ENCODE results near the gene ZNF33A.

- TF ChIP-seq CTCF (IDR thresholded peaks at IDR 0.05) (no peak), EZH2 (IDR thresholded peaks at IDR 0.05) (no peak)
Observed at GRCh38 chr10:38010119-38010903, at the start of gene ZNF33A.

Measured in neural progenitor cell (in vitro differentiated cells).